GM21390 (cell line): ENCODE results near the gene PLPP2.

ENCODE experiments used
- ATAC-seq: cut with Tn5 transposase; IDR thresholded peaks from one replicate; pipeline ENCODE4 v1.9.1; 2021; ENCODE audit not compliant: unreplicated experiment

Gene PLPP2

DNA sequence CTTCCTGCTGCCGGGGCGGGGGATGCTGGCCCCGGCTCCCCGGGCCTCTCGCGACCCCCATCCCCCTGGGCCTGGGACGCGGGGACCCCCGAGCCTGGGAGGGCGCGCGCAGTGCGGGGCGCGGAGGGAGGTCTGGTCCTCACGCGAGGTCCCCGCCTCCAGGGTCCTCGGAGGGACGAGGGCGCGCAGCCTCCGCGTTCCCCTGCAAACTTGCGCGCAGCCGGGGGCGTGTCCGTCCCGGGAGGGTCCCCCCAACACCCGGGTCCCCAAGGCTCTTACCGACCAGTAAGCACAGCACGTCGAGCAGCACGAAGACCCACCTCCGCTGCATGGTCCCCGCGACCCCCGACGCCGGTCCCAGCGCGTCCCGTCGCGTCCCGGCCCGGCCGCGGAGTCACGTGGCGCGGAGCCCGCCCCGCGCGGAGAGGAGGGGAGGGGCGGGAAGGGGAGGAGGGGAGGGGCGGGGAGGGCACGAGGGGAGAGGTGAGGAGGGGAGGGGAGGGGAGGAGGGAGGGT is at the start of gene PLPP2:
Gene PLPP2, minus strand, starts transcription at position 398 of the 516 bp plus-strand sequence. Its CDS starts 67 bp downstream, at position 331.
- ATAC-seq = no peak

DNA sequence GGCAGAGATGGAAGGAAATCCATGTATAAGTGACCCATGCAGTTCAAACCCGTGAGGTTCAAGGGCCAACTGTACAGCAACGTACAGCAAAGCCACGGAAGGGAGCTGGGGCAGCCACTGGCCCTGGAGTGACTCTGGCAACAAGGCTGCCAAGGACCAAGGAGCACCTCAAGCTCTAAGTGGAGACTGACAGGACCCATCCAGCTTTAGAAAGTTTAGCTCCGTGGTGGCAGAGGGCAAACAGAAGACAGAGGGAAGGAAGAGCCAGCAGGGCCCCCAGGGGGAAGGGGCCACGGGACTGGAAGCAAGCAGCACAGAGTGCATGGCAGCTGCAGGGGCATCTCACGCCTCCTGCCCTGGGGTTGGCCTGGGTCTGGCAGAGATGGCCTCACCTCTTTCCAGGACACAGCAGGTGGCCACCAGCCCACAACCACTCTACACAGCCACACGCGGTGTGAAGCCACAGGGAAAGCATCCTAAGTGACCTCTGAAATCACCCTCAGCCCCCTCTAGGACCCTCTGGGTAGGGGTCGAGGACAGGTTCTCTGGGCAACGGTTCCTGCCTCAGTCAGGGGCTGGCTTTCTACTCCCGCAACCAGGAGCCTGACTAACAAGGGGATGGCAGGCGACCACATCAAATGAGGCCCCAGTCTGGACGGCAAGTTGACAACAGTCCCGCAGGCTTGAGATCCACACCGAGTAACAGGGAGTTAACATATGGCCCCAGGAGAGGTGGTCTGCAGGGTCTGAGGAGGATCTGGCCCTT is 49.6 kb upstream of the PLPP2 start:
- ATAC-seq = no peak

GRCh38 chr19:339262-339887 is 48.2 kb upstream of the PLPP2 start:
- ATAC-seq = no peak

GRCh38 chr19:338421-338820 is 47.2 kb upstream of the PLPP2 start:
- no peak for ATAC-seq

- no peak for ATAC-seq
These were observed 44.9 kb upstream of the PLPP2 start for GRCh38 chr19:336067-336614.

DNA sequence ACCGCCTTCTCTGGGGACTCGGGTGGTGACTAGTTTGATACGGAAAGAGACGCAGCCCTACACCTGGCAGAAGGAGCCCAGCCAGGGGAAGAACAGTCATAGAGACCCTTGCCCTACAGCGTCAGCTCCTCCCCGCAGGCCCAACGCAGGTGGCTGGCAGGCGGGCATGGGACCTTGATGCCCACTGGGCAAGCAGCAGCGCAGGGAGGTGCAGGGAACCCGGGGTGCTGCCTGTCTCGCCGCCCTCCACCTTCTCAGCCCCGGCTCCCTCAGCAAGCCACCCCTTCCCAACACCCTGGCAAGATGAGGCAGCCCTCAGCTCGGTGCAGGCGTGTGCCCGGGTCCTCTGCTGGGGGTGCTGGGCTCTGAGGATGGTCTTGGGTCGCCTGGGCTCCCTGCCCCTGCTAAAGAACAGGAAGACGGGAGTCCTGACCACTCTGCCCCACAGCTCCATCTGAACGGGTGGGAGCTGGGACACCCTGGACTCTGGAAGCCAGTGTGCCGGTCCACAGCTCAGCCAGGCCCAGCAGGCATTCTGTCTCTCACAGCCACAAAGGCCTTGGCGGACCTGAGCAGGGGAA is 44.4 kb upstream of the PLPP2 start:
- no peak for ATAC-seq

DNA sequence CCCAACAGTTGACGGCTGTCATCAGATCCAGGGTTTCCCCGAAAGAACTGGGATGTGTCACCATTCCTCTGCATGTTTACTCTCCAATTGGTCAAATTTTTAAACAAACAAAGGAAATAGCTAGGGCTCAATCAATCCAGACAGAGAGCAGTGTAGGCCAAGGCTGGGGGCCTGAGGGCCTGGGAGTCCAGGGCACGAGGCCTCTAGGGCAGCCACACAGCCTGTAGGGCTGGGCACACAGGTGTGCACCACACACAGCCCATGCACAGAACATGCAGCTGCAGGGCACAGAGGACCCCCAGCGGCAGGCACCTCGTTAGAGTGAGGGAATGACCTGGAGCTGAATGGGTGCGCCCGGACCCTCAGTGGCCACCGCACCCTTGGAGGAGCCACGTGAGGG is 43.9 kb upstream of the PLPP2 start:
- ATAC-seq = no peak

GRCh38 chr19:334296-335071 is 43.3 kb upstream of the PLPP2 start:
- ATAC-seq = no peak

DNA sequence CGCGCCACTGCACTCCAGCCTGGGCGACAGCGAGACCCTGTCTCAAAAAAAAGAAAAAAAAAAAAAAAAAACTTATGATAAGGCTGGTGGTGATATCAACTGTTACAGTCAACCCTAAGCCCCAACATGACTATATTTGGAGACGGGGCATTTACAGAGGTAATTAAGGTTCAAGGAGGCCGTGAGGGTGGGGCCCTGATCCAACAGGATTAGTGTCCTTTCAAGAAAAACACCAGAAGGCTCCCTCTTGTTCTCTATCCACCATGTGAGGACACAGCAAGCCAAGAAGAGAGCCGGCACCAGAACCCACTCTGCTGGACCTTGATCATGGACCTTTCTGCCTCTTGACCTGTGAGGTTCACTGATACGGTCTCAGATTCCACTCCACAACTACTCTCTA is 39.3 kb upstream of the PLPP2 start:
- ATAC-seq = no peak

- ATAC-seq = no peak
These were observed 38.7 kb upstream of the PLPP2 start for GRCh38 chr19:329876-330275.

- no peak for ATAC-seq
These were observed 36.9 kb upstream of the PLPP2 start for GRCh38 chr19:328025-328505.

- ATAC-seq = no peak
These were observed 36.3 kb upstream of the PLPP2 start for GRCh38 chr19:327291-328024.

DNA sequence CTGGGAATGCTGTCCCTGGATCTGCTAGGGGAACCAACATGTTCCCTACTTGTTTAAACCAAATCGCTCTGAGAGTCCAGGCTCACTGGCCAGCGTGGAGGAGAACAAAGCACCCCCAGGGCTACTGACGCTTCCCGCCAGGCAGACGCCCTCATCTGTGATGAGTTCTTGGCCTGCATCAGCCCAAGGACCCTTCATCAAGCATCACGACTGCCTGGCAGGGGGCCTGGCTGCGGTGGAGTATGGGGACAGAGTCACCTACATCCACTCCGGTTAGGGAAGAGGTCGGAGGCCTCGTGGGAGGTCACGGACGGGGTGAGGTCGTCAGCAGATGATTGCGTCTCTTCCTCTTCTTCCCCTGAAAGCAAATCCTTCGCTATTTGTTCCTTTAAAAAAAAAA is 35.7 kb upstream of the PLPP2 start:
- ATAC-seq = no peak

- no peak for ATAC-seq
These were observed 34.8 kb upstream of the PLPP2 start for GRCh38 chr19:325937-326565.

DNA sequence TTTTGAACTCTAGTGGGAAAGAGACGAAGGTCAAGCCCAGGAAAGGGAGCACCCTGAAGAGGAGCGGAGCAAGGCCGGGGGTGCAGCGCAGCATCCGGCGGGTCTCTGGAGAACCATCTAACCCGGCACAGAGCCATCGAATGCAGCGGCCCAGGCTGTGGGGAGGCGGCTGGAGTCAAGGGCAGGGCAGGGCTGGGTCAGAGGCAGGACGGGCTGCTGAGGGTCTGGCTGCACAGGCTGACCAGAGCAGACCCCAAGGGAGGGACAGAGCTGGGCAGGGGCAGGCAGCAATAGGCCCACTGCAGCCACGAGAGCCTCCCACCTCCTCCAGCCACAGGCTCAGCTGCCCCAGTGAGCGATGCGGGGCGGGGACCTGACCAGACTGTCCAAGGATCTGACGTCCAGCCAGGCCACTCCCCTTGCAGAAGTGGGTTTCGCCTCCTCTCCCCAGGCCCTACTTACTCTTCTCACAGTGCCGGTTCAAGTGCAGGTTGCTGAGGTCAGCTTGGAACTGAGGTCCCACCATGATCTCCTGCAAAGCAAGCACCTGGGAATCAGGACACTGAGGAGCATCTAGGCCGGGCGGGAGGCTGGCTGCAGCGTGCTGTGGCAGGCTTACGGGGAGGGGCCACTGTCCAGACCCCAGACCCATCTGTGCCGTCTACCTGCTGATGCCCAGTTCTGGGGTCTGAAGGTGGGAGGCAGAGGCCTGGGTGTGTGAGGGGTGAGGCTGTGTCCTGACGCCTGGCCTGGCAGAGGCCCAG is 34.2 kb upstream of the PLPP2 start:
- no peak for ATAC-seq

DNA sequence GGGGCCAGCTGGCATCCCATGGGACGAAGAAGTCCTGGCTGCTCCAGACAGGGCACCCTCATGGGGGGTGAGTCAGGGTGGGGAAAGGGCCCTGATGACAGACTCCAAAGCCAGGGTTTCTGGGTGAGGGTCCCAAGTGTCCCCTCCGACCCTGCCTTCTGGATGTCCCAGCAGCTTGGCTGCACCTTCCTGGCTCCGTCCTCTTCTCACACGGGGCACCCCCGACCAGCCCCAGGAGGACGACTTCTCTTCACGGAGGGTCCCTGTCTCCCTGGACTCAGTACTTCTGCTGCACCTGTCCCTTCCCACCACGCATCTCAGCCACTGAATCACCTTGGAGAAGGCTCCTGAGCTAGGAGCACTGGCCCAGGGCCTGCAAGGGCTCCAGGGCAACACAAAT is 33.5 kb upstream of the PLPP2 start:
- ATAC-seq = no peak

DNA sequence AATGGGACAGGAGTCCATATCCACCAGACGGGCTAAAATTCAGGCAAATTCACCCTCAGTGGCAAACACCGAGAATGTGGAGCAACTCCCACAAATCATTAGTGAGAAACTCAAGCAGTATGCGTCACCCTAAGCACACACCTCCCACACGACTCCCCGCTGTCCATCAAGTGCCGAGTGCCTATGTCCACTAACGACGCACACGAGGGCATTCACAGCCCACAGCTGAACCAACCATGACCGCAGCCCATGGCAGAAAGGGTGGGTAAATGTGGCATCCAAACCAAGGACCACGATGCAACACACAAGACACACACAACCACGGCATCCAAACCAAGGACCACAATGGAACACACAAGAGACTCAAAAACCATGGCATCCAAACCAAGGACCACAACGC is 31.4 kb upstream of the PLPP2 start:
- no peak for ATAC-seq

DNA sequence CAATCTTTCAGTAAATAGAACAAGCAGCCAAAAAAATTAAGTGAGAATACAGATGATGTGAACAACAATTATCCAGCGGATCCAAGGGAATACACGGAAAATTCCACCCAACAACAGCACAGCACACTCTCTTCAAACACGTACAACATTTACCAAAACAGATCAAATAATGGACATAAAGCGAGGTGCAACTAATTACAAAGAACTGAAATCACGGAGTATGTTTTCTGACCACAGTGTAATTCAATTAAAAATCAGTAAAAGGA is 27.2 kb upstream of the PLPP2 start:
- ATAC-seq = no peak
